CD4-positive, alpha-beta T cell treated with Interleukin-15 for 1 hour (primary cell): ENCODE measurements around the gene SERPINA1.
"Not testable (repeated sequence)": the region's sequence is repeated elsewhere in the genome, so short reads cannot be mapped to it uniquely, and the experiment has no call there.

Experiments used
- DNase-seq: peaks from one replicate; pipeline ENCODE4 v3.0.0-alpha.2; 2020

The SERPINA1 gene

GRCh38 chr14:94382716-94383596 lies 5.4 kb downstream of the SERPINA1 start:
- DNase-seq: no peak

- DNase-seq: no peak
These were observed 6.2 kb downstream of the SERPINA1 start for GRCh38 chr14:94382099-94382715.

- DNase-seq: no peak
These were observed 7.0 kb downstream of the SERPINA1 start for GRCh38 chr14:94381149-94382030.

DNA sequence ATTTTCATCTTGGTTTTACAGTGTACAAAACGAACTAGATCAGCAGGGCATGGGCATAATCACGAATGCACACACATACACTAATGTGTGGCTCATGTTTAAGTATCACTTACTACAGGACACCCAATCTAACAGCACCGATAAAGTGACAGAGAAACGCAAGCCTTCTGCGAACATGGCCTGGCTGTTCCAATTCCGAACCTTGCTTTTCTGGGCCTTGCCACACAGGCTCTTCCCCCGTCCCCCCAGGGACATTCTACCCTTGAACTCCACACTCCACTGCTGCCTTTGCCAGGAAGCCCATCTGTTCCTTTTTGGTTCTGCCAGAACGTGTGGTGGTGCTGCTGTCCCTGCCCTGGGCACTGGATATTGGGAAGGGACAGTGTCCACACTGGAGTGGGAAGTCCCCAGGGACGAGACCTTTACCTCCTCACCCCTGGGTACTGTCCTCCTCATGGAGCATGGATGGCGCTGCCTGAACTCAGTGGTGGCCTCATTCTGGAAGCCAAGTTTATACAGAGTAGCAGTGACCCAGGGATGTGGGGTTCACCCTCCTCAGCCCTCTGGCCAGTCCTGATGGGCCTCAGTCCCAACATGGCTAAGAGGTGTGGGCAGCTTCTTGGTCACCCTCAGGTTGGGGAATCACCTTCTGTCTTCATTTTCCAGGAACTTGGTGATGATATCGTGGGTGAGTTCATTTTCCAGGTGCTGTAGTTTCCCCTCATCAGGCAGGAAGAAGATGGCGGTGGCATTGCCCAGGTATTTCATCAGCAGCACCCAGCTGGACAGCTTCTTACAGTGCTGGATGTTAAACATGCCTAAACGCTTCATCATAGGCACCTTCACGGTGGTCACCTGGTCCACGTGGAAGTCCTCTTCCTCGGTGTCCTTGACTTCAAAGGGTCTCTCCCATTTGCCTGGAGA lies 7.9 kb downstream of the SERPINA1 start:
- no peak for DNase-seq

GRCh38 chr14:94379291-94380224 lies 8.8 kb downstream of the SERPINA1 start:
- no peak for DNase-seq

GRCh38 chr14:94378527-94379290 lies 9.7 kb downstream of the SERPINA1 start:
- no peak for DNase-seq

DNA sequence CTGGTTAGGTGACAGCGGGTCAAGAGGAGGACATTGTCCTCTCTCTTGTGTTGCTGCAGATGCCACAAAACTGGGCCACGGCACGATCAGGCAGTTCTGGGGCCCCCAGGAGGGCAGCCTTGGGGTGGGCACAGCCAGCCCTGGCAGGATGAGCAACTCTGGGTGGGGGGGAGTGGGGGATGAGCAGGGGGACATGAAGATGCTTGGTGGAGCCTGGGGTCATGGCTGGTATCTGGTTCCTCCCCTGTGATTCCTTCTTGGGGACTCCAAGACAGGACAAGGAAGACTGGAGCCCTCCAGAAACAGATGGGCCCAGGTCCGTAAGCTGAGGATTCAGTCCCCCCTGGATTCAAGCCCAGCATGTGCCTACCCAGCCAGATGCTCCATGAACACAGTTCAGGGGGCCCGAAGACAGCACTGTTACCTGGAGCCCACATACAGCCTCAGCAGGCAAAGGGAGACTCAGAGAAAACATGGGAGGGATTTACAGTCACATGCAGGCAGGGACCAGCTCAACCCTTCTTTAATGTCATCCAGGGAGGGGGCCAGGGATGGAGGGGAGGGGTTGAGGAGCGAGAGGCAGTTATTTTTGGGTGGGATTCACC lies 10.4 kb downstream of the SERPINA1 start:
- DNase-seq: no peak

DNA sequence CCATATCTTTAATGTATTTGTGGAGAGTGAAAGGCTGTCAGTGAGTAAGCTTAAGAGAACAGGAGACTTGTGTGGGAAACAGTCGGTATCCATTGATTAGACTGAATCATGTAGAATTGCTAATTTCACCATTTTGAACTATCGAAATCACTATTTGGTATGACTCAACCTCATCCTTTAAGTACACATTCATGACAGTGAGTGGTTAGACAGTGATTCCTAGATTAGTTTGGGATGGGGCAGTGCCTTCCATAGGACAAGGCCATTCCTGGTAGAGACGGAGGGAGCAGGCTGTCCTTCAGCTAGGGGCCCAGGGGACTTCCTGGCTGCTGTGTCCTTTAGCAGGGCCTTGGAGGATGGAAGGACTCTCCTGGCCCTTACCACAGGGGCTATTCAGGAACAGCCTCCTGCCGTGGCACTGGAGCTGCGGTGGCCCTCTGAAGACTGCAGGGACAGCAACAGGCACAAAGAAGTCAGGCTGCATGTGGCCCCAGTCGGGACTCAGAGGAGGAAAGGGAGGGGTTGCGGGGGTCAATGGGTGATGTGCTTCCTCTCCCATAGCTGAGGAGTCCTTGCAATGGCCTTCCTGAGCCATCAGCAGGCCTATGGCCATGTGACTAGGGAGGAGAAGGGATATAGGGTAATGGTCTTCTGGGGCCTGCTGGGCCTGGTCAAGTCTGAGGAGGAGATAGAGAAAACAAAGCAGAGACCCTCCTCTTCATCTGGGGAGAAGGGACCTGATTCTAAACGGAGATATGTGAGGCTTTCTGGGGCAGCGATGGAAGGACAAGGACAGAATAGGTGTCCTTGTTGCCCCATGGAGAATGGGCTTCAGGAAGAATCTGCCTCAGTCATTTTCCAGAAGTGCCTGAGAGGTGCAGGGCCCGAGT lies 11.2 kb downstream of the SERPINA1 start:
- DNase-seq: no peak

DNA sequence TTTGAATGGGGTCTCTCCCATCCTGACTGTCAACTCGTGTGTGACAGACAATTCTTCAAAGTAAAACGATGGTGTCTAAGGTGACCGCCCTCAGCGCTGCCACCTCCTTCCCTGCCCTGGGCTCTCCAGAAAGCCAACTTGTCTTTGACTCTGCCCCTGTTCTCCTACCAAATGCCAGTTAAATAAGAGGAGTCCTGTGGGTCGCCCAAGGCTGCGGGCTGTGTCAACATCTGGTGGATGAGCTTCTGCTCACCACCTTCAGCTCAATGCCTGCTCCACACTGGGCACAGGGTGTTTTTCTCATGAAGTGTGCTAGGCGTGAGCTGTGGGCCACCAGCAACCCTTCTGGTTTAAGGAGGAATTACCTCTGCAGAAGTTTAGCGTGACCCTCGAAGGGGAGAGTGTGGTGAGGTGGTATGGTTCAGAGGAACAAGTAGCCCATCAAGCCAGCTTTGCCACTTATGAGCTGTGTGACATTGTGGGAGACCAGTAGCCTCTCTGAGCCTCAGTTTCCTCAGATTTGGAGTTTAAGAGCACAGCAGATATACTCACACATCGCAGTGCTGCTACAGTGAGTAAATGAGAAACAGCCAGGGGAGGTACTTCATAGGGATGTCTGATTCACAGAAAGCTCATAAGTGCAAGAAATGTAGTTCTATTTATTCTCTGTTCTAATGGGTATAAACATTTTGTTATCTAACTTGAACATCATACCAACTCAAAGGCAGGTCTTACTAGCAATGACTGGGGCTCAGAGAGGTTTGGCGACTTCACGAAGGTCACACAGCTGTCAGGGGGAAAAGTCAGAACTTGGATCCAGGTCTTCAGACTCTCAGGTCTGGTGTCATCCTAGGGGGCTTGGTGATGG lies 12.1 kb downstream of the SERPINA1 start:
- DNase-seq: no peak

GRCh38 chr14:94375552-94376107 lies 12.8 kb downstream of the SERPINA1 start:
- DNase-seq: no peak

- no peak for DNase-seq
These were observed 13.6 kb downstream of the SERPINA1 start for GRCh38 chr14:94374749-94375260.

DNA sequence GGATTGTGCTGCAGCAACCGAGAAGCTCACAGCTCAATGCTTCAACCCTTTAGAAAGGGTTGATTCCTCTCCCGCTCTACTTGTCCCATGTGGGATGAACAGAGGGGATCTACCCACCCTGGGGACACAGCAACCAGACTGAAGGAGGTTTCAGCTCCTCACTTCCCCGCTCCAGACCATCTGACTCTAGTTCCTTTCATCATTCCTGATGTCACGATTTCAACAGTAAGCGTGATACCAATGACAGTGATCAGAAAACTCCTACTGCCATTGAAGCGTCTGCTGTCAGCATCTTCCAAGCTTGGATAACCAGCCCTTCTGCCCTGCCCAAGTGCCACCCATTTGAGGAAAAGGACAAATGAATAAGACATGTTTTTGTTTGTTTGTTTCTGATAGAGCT lies 14.3 kb downstream of the SERPINA1 start:
- no peak for DNase-seq

DNA sequence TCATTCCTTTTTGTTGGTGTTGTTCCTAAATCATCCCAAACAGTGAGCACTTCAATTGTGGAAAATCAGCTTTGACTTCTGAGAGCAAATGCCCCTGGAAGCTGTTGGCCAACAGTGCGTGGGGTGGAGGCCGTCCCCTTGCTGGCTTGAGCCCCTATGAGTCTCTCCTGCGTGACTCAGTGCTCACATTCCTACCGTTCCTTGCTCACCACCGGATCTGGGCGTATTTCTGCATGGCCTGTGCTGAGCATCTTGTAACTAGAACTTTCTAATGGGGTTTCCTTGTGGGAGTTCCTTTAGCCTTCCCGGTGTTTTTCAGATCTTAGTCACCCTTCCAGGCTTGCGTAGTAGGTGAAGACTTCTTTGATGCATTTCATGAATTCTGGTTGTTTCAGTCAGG lies 14.7 kb downstream of the SERPINA1 start:
- no peak for DNase-seq

DNA sequence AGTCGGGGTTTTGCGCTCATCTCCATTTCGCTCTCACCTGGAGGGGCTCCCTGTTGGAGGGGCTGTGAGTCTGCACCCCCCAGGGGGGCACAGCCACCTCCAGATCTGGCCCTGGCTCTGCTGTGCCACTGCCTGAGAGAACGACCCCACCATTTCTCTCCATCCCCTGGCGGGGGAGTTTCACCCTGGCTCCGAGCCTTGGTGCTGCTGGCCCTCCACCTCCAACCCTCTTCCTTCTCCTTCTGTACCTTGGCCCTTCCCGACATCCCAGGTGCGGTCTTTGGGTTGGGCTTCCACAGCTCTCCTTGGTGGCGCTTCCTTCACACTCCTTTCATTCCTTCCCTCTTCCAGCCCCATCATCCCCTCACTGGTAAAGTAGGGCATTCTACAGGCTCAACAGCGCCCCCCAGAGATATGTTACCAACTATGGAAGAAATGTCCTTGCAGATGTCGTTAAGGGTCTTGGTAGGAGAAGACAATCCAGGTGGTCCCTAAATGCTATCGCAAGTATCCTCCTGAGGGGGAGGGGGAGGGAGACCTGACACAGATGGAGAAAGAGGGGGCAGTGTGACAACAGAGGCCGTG lies 16.3 kb downstream of the SERPINA1 start:
- no peak for DNase-seq

DNA sequence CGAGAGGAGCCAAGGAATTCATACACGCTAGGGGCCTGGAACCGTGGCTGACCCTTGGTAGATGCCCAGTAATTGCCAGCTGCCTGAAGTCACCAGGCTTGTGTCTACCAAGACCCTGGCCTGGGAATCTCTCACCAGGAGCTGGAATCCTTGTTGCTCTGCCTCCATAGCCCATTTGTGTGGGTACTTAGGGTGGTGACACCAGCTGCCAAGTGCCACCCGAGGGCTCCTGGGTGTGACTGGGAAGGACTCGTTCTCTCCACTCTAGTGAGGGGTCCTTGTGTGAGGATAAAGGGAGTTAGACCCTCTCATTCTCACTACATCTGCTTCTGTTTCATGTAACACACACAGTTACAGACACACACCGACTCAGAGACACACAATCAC lies 17.9 kb downstream of the SERPINA1 start:
- DNase-seq: no peak

GRCh38 chr14:94369766-94370523 lies 18.5 kb downstream of the SERPINA1 start:
- DNase-seq: not testable (repeated sequence)
